Caco-2 (cell line): ENCODE results near the gene TMEM209. TPM values are rescaled to one million over a fixed set of nuclear protein-coding genes. Genes with fewer than 3 reads are reported as not detected.
"Not testable (repeated sequence)": the region's sequence is repeated elsewhere in the genome, so short reads cannot be mapped to it uniquely, and the experiment has no call there.

Source experiments
- BruUV-seq: library from RNA; stranded (reverse); fragments of 400-500 nt; replicated peaks from 2 replicates; lab custom pipeline; 2021; lab: Mats Ljungman, UMichigan
- CTCF ChIA-PET: fragments of 300-600 bp; sonication (Branson Sonifier 250); formaldehyde crosslinking; loops from one replicate; lab custom pipeline; 2022; ENCODE audit warnings: antibody characterized with exemption; lab: Charles Lee
- POLR2A ChIA-PET: fragments of 300-600 bp; sonication (Branson Sonifier 250); formaldehyde crosslinking; loops from one replicate; lab custom pipeline; 2022; ENCODE audit warnings: antibody characterized with exemption; lab: Charles Lee
- DNase-seq, 2 experiments: peaks; one replicate each; pipeline versions ENCODE4 v3.0.0 to v3.0.0-alpha.2; 2020 to 2022
- H3K27me3 ChIP-seq: replicated peaks from 2 replicates; pipeline ENCODE4 v1.6.0; 2011; ENCODE audit warnings: low read length; ENCODE audit not compliant: control insufficient read depth, insufficient read depth
- H3K36me3 ChIP-seq: 2 replicates; pipeline ENCODE4 v1.5.1; 2011; ENCODE audit warnings: low read length; ENCODE audit not compliant: control insufficient read depth, insufficient read depth
- H3K4me1 ChIP-seq: fragments of 250-450 bp; sonication (Bioruptor Pico); 2 replicates; pipeline ENCODE4 v1.5.1; 2020; ENCODE audit warnings: mild to moderate bottlenecking
- H3K4me3 ChIP-seq: 2 replicates; pipeline ENCODE4 v1.5.1; 2011; ENCODE audit warnings: low read depth, mild to moderate bottlenecking, control low read depth, low read length
- H3K9me3 ChIP-seq: fragments of 250-450 bp; sonication (Bioruptor Pico); 2 replicates; pipeline ENCODE4 v1.5.1; 2020; ENCODE audit warnings: mild to moderate bottlenecking, moderate library complexity
- H3K27ac Mint-ChIP-seq: one replicate; pipeline ENCODE4 v1.8.0; 2022; ENCODE audit warnings: mixed read lengths; ENCODE audit not compliant: unreplicated experiment
- H3K27me3 Mint-ChIP-seq: one replicate; pipeline ENCODE4 v1.8.0; 2022; ENCODE audit warnings: mixed read lengths; ENCODE audit not compliant: insufficient read depth, unreplicated experiment
- H3K36me3 Mint-ChIP-seq: one replicate; pipeline ENCODE4 v1.8.0; 2022; ENCODE audit warnings: mild to moderate bottlenecking, mixed read lengths; ENCODE audit not compliant: insufficient read depth, unreplicated experiment
- H3K4me1 Mint-ChIP-seq: one replicate; pipeline ENCODE4 v1.8.0; 2022; ENCODE audit warnings: low read depth, mixed read lengths; ENCODE audit not compliant: unreplicated experiment
- H3K4me3 Mint-ChIP-seq: one replicate; pipeline ENCODE4 v1.8.0; 2022; ENCODE audit warnings: mild to moderate bottlenecking, moderate library complexity, mixed read lengths; ENCODE audit not compliant: unreplicated experiment
- H3K9me3 Mint-ChIP-seq: one replicate; pipeline ENCODE4 v1.8.0; 2022; ENCODE audit warnings: mixed read lengths; ENCODE audit not compliant: unreplicated experiment
- CTCF ChIP-seq, 2 experiments: fragments of 200-600 bp in 1 of 2; IDR thresholded peaks; 1 replicate in 1 of 2; 2 replicates in 1 of 2; pipeline versions ENCODE4 v1.5.1 to v1.8.0; 2011 to 2022; ENCODE audit warnings: antibody characterized with exemption in 1 of 2, control low read depth in 1 of 2, inconsistent platforms in 1 of 2, low read depth in 1 of 2, low read length in 1 of 2, mild to moderate bottlenecking in 1 of 2, moderate library complexity in 1 of 2; ENCODE audit not compliant: insufficient read depth in 1 of 2, severe bottlenecking in 1 of 2, unreplicated experiment in 1 of 2
- intact Hi-C: fragments of 100-400 bp; cut with micrococcal nuclease; formaldehyde crosslinking; loops from one replicate; pipeline ENCODE4 v1.10.0; 2022; ENCODE audit not compliant: unreplicated experiment
- total RNA-seq: library from RNA; stranded (reverse); gene quantifications from 2 replicates; pipeline ENCODE4 v1.2.3, GENCODE V29; 2022

TMEM209 gene
- total RNA-seq, 1 experiment from 2014 or later: 34.5 TPM

- no peak overlapping the region for H3K4me3 ChIP-seq
- no peaks in the 10 kb centered on the region for H3K9me3 ChIP-seq
- no TSS peak for BruUV-seq
- Mint-ChIP-seq H3K4me3 (no peak overlapping the region), H3K36me3 (no peaks in the 10 kb centered on the region), H3K27ac (no peak overlapping the region), H3K27me3 (no peaks in the 10 kb centered on the region), H3K4me1 (peaks cover 6% of the 10 kb centered on the region), H3K9me3 (peaks cover 20% of the 10 kb centered on the region)
- ChIA-PET POLR2A (no interaction called here), CTCF (interaction anchor here (1.5 kb wide), 1 partner anchor 11 kb away, joined by 3 read pairs; no protein-coding TSS in a partner anchor)
- DNase-seq: no peak
- intact Hi-C loops: no loop called here
- H3K4me1 ChIP-seq: no peaks in the 10 kb centered on the region
- TF ChIP-seq CTCF (IDR thresholded peaks at IDR 0.05; ENCODE audit: insufficient read depth in 1 of 2, low read depth in 1 of 2, low read length in 1 of 2, severe bottlenecking in 1 of 2, unreplicated experiment in 1 of 2): no peak
- H3K27me3 ChIP-seq: no peaks in the 10 kb centered on the region
- H3K36me3 ChIP-seq: no peaks in the 10 kb centered on the region
These were observed 23.8 kb upstream of the TMEM209 start for GRCh38 chr7:130228840-130229502.

- TF ChIP-seq CTCF (IDR thresholded peaks at IDR 0.05; ENCODE audit: insufficient read depth in 1 of 2, low read depth in 1 of 2, low read length in 1 of 2, severe bottlenecking in 1 of 2, unreplicated experiment in 1 of 2): no peak
These were observed 22.8 kb upstream of the TMEM209 start for GRCh38 chr7:130227883-130228575.

GRCh38 chr7:130226333-130226732 lies 21.1 kb upstream of the TMEM209 start:
- DNase-seq: no peak
- no peak for TF ChIP-seq CTCF (IDR thresholded peaks at IDR 0.05; ENCODE audit: insufficient read depth in 1 of 2, low read depth in 1 of 2, low read length in 1 of 2, severe bottlenecking in 1 of 2, unreplicated experiment in 1 of 2)
- Histone ChIP-seq H3K4me3 (no peak overlapping the region), H3K4me1 (no peaks in the 10 kb centered on the region), H3K36me3 (no peaks in the 10 kb centered on the region), H3K27me3 (no peaks in the 10 kb centered on the region), H3K9me3 (no peaks in the 10 kb centered on the region)
- Mint-ChIP-seq H3K4me3 (no peak overlapping the region), H3K27me3 (no peaks in the 10 kb centered on the region), H3K27ac (no peak overlapping the region), H3K36me3 (no peaks in the 10 kb centered on the region), H3K4me1 (peaks cover 6% of the 10 kb centered on the region), H3K9me3 (peaks cover 19% of the 10 kb centered on the region)
- CTCF ChIA-PET: no interaction called here
- no TSS peak for BruUV-seq
- POLR2A ChIA-PET: no interaction called here
- intact Hi-C loops: no loop called here

More at GRCh38 chr7:130227883-130228575, 22.8 kb upstream of the TMEM209 start:
- H3K36me3 ChIP-seq: no peaks in the 10 kb centered on the region
- Mint-ChIP-seq H3K27ac (no peak overlapping the region), H3K36me3 (no peaks in the 10 kb centered on the region), H3K27me3 (no peaks in the 10 kb centered on the region), H3K9me3 (peaks cover 20% of the 10 kb centered on the region), H3K4me1 (peaks cover 6% of the 10 kb centered on the region), H3K4me3 (no peak overlapping the region)
- H3K9me3 ChIP-seq: no peaks in the 10 kb centered on the region
- H3K4me3 ChIP-seq: no peak overlapping the region
- no peaks in the 10 kb centered on the region for H3K27me3 ChIP-seq
- DNase-seq: no peak
- intact Hi-C loops: no loop called here
- ChIA-PET CTCF (interaction anchor here (1.5 kb wide), 1 partner anchor 10 kb away, joined by 3 read pairs; no protein-coding TSS in a partner anchor), POLR2A (no interaction called here)
- no peaks in the 10 kb centered on the region for H3K4me1 ChIP-seq
- no TSS peak for BruUV-seq

- CTCF ChIA-PET: interaction anchor here (0.7 kb wide), 1 partner anchor 497 kb away, joined by 3 read pairs; no protein-coding TSS in a partner anchor
- intact Hi-C loops, H3K9me3 ChIP-seq, H3K36me3 ChIP-seq, H3K36me3 Mint-ChIP-seq, H3K27ac Mint-ChIP-seq, H3K27me3 ChIP-seq, POLR2A ChIA-PET, H3K4me3 ChIP-seq, H3K27me3 Mint-ChIP-seq, H3K4me1 ChIP-seq, H3K4me1 Mint-ChIP-seq, BruUV-seq, H3K4me3 Mint-ChIP-seq, DNase-seq: not testable (repeated sequence)
- H3K9me3 Mint-ChIP-seq: peaks cover 10% of the 10 kb centered on the region
These were observed 19.7 kb upstream of the TMEM209 start for GRCh38 chr7:130224923-130225322.
